Muscle of back (tissue), 11 donors: ENCODE data around the gene CTDSP2. TPM values are rescaled to one million over a fixed set of nuclear protein-coding genes. Genes with fewer than 3 reads are reported as not detected.
"Not testable (repeated sequence)": the region's sequence is repeated elsewhere in the genome, so short reads cannot be mapped to it uniquely, and the experiment has no call there.

Experiments
- DNase-seq, 3 donors: peaks; one replicate each; pipeline versions ENCODE4 v3.0.0 to v3.0.0-alpha.2; 2013
- polyA plus RNA-seq, 10 donors: library from polyadenylated mRNA; unstranded; fragments of 120-200 nt; gene quantifications; one replicate each; pipeline ENCODE4 v1.2.1, GENCODE V29; 2013; ENCODE audit not compliant: insufficient read length in 10 of 10

The CTDSP2 gene
- polyA plus RNA-seq, 10 donors = 181 to 215 (median 192) TPM

GRCh38 chr12:57858123-57858522 is 11.6 kb upstream of the CTDSP2 start:
- DNase-seq = not testable (repeated sequence)

GRCh38 chr12:57854965-57855364 is 8.4 kb upstream of the CTDSP2 start:
- DNase-seq = no peak

- DNase-seq = no peak
Measured at GRCh38 chr12:57853864-57854556, 7.5 kb upstream of the CTDSP2 start.

GRCh38 chr12:57852620-57853500 is 6.3 kb upstream of the CTDSP2 start:
- DNase-seq = peak in 1 of 3 donors; percentile 82

- DNase-seq = no peak
Measured at GRCh38 chr12:57852200-57852599, 5.7 kb upstream of the CTDSP2 start.

GRCh38 chr12:57851552-57851951 is 5.0 kb upstream of the CTDSP2 start:
- DNase-seq = no peak

GRCh38 chr12:57850854-57851430 is 4.4 kb upstream of the CTDSP2 start:
- DNase-seq = no peak

GRCh38 chr12:57849447-57849846 is 2.9 kb upstream of the CTDSP2 start:
- DNase-seq = not testable (repeated sequence)

GRCh38 chr12:57849035-57849434 is 2.5 kb upstream of the CTDSP2 start:
- no peak for DNase-seq

GRCh38 chr12:57848208-57848607 is 1.7 kb upstream of the CTDSP2 start:
- DNase-seq = no peak

- DNase-seq = no peak
Measured at GRCh38 chr12:57846285-57846576, 298 bp downstream of the CTDSP2 start.

- peak in 2 of 3 donors; percentile 66 to 87 for DNase-seq
Measured at GRCh38 chr12:57845478-57846284, 848 bp downstream of the CTDSP2 start.

- DNase-seq = peak in 1 of 3 donors; percentile 85
Measured at GRCh38 chr12:57844709-57845477, 1.6 kb downstream of the CTDSP2 start.

GRCh38 chr12:57842342-57843294 is 3.9 kb downstream of the CTDSP2 start:
- DNase-seq = no peak

- peak in 1 of 3 donors; percentile 17 for DNase-seq
Measured at GRCh38 chr12:57841445-57841844, 5.1 kb downstream of the CTDSP2 start.

- DNase-seq = peak in 1 of 3 donors; percentile 60
Measured at GRCh38 chr12:57840726-57841125, 5.8 kb downstream of the CTDSP2 start.

- peak in 1 of 3 donors; percentile 30 for DNase-seq
Measured at GRCh38 chr12:57839996-57840395, 6.5 kb downstream of the CTDSP2 start.

GRCh38 chr12:57838594-57839302 is 7.8 kb downstream of the CTDSP2 start:
- DNase-seq = peak in 1 of 3 donors; percentile 63
